Left renal pelvis (tissue), 4 donors: ENCODE results near the gene DRAM2. TPM values are rescaled to one million over a fixed set of nuclear protein-coding genes. Genes with fewer than 3 reads are reported as not detected.

Experiments
- DNase-seq, 4 donors: peaks; one replicate each; pipeline ENCODE4 v3.0.0-alpha.2; 2013; ENCODE audit warnings: low read depth in 4 of 4, low spot score in 3 of 4
- polyA plus RNA-seq, 4 donors: library from polyadenylated mRNA; unstranded; fragments of 120-200 nt; gene quantifications; one replicate each; pipeline ENCODE4 v1.2.1, GENCODE V29; 2013; ENCODE audit not compliant: insufficient read length in 4 of 4

Gene DRAM2
- 10 to 100 TPM; 47.6 to 78.1 (median 73.1) TPM for polyA plus RNA-seq

DNA sequence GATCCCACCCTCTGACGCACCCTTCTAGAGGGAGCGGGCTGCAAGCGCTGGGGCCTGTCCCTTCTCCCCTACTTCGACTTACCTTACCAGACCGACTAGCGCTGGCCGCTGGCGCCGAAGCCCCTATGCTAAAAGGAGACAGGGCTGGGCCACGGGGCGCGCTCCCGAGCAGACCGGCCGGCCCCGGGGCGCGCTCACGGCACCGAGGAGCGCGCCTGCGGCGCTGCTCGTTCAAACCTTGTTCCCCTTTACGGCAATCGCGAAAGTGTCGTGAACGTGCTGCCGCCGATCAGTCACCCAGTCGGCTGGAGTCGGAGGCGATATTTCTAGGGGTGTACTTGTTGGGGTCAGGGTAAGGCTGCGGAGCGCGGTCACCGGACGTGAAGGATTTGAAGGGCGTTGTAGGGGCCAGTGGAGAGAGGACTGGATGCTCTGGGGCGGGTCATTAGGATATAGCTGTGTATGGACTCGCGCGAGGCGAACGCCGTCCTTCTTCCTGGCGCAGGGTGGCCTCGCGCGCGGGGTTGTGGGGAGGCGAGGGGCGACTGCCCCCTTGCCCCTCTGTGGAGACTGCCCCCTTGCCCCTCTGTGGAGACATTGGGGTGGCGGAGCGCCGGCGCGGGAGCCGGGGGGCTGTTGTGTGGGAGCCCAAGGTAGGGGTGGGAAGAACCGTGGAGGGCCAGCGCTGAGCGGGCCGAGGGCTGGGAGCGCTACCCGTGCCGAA, at the start of gene DRAM2, which contains the start of gene CEPT1:
Gene DRAM2 (minus strand): TSS at position 138 of the 724 bp plus-strand sequence. CDS start 8,539 bp downstream, outside the sequence.
Gene CEPT1 (plus strand): TSS at position 268 of the 724 bp plus-strand sequence. CDS start 7,492 bp downstream, outside the sequence.
- peak; percentile 87 to 94 (median 92) for DNase-seq

GRCh38 chr1:111184663-111185062, 44.8 kb upstream of the DRAM2 start:
- no peak for DNase-seq

GRCh38 chr1:111183308-111184069, 43.6 kb upstream of the DRAM2 start:
- no peak for DNase-seq

DNA sequence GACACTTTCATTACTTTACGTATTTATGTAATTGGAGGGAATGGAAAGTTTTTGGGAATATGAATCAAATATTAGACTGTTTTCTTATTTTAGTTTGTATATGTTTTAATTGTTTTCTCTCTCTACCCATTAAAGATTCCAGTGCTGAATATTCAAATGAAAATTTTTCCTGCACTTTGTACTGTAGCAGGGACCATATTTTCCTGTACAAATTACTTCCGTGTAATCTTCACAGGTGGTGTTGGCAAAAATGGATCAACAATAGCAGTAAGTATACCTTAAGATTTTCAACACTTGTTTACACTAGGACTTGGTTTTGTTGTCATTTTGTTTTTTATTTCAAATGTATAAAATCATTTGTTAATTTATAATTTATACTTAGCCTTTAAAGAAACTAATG, 42.2 kb upstream of the DRAM2 start:
- no peak for DNase-seq

- no peak for DNase-seq
These were observed 40.2 kb upstream of the DRAM2 start for GRCh38 chr1:111179968-111180533.

- DNase-seq: no peak
These were observed 36.8 kb upstream of the DRAM2 start for GRCh38 chr1:111176678-111177077.

DNA sequence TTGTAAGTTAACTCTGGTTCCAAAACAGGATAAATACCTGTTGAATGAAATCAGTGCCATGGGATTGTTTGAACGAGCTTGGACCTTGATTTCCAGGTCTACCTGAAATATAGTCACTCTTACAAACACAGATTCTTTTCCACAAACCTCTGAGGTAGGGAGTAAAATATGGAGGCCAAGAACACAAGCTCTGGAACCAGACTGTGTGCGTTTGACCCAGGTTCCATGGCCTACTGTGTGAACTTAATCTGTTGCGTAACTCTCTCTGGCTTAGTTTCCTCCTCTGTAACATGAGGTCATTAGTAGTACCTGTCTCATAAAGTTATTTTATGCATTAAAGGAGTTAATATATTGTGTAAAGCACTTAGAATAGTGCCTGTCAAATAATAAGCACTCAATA, 35.5 kb upstream of the DRAM2 start:
- no peak for DNase-seq

GRCh38 chr1:111174070-111174469, 34.2 kb upstream of the DRAM2 start:
- no peak for DNase-seq

- DNase-seq: no peak
These were observed 32.6 kb upstream of the DRAM2 start for GRCh38 chr1:111172463-111172862.

- no peak for DNase-seq
These were observed 24.3 kb upstream of the DRAM2 start for GRCh38 chr1:111164151-111164550.

GRCh38 chr1:111163363-111163762, 23.5 kb upstream of the DRAM2 start:
- no peak for DNase-seq

DNA sequence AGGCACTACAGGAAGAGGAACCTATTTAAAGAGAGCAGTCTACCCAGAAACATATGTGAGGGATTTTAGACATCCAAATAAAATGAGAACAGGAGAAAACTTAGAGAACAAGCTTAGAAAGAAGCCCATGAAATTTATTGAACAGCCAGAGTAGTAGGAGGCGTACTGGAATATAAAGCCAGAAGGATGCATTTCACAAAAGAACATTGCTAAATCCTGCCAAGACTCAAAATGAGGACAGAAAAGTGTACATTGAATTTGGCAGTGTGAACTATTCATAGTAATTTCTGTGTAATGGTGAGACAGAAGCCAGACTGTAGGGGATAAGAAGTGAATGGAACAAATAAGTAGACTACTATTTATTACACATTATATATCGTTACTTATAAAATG, 22.6 kb upstream of the DRAM2 start:
- DNase-seq: no peak

DNA sequence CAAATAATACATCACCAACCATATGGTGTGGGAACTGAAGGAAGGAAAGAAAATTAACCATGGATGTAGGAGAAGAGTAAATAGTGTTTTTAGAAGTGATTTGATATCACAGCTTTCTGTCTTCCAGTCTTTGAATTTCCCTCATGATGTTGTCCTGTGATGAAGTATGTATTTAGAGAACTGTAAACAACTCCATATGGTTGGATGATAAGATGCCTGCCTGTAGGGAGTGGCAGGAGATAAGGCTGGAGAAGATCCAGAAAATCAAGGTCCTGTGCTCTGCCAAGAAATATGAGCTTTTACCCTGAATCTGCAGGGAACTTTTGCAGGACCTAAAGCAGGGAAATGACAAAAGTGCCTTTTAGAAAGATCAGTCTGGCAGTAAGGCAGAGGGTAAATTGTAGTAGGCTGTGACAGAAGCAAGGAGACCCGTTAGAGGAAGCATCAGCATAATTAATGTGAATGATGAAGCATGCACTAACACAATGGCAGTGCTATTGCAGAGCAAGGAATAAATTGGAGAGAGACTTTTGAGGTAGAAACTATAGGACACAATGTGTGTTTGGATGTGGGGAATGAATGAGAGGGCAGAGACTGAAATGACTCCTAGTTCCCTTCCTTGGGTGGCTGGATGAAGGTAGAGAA, 22.1 kb upstream of the DRAM2 start:
- no peak for DNase-seq

- no peak for DNase-seq
These were observed 17.5 kb upstream of the DRAM2 start for GRCh38 chr1:111157431-111157830.

GRCh38 chr1:111154021-111154999, 14.4 kb upstream of the DRAM2 start:
- DNase-seq: no peak

DNA sequence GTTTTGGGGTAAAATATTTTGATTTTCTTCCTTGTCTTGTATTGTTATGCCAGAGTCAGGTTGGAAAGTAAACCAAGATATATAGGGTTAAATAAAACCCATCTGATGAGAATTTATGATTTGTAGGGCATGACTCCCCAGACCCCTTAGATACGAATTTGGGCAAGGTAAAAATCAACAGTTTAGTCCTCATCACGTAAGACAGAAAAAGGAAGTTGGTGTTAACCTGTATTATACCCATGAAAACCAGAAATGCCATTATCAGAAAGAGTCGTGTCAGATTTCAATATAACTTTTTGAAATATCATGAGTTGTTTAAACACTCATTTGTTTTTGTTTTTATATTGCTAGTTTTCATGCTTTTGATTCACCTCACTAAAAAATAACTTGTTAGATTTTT, 11.9 kb upstream of the DRAM2 start:
- no peak for DNase-seq

DNA sequence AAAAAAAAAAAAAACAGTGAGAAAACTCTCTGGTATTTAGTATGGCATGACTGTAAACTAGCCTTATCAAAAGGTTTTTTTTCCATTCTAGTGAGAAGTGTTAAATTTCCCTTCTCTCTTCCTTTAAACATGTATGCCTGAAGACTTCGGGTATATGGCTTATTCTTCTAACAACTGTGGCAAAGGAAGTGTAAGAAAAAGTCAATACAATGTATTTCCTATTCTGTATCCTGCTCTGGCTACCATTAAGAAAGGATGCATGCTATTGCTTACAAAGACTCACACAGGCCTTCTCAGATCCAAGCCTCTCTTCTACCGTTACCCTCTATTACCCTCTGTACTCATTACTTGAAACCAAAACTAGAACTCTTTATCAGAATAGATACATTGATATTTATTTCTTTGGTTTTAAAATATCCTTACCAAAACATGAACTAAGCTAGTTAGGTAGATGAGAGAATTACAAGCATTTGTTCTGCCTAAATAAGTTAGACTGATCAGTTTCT, 8.5 kb upstream of the DRAM2 start:
- no peak for DNase-seq

GRCh38 chr1:111147948-111148347, 8.1 kb upstream of the DRAM2 start:
- no peak for DNase-seq

- no peak for DNase-seq
These were observed 6.3 kb upstream of the DRAM2 start for GRCh38 chr1:111145963-111146768.
